Panc1 (cell line): Measurements from ENCODE around the gene TTC28. TPM values are rescaled to one million over a fixed set of nuclear protein-coding genes. Genes with fewer than 3 reads are reported as not detected.

Source experiments
- ATAC-seq: fragments of 200-7000 bp; cut with Tn5 transposase; 2 replicates; pipeline ENCODE4 v1.9.1; 2020; ENCODE audit warnings: mild to moderate bottlenecking, moderate library complexity
- BruUV-seq: library from RNA; stranded (reverse); fragments of 400-500 nt; replicated peaks from 2 replicates; lab custom pipeline; 2021; lab: Mats Ljungman, UMichigan
- CTCF ChIA-PET: fragments of 300-600 bp; sonication (Branson Sonifier 250); formaldehyde crosslinking; loops from one replicate; lab custom pipeline; 2022; ENCODE audit warnings: antibody characterized with exemption; lab: Charles Lee
- POLR2A ChIA-PET: fragments of 300-600 bp; sonication (Branson Sonifier 250); formaldehyde crosslinking; loops from one replicate; lab custom pipeline; 2022; ENCODE audit warnings: antibody characterized with exemption; lab: Charles Lee
- DNase-seq: peaks from one replicate; pipeline ENCODE4 v3.0.0-alpha.2; 2010; ENCODE audit warnings: low read depth, low spot score
- H3K27ac ChIP-seq: 2 replicates; pipeline ENCODE4 v1.5.1; 2011; ENCODE audit warnings: mild to moderate bottlenecking, low read length, inconsistent platforms
- H3K27me3 ChIP-seq: fragments of 200-500 bp; sonication (Bioruptor generic); 2 replicates; pipeline ENCODE4 v1.6.0; 2014; ENCODE audit warnings: low read length, inconsistent platforms; ENCODE audit not compliant: control insufficient read depth, insufficient read depth
- H3K36me3 ChIP-seq: fragments of 200-500 bp; sonication (Bioruptor generic); 2 replicates; pipeline ENCODE4 v1.5.1; 2014; ENCODE audit warnings: inconsistent platforms, mild to moderate bottlenecking, low read length, moderate library complexity; ENCODE audit not compliant: control insufficient read depth, insufficient read depth
- H3K4me1 ChIP-seq: 2 replicates; pipeline ENCODE4 v1.5.1; 2011; ENCODE audit warnings: inconsistent platforms, mild to moderate bottlenecking, low read length, moderate library complexity; ENCODE audit not compliant: control insufficient read depth, insufficient read depth
- H3K4me3 ChIP-seq, 2 experiments: 2 replicates each; pipeline ENCODE4 v1.5.1; 2011 to 2012; ENCODE audit warnings: low read depth in 2 of 2, low read length in 2 of 2, mild to moderate bottlenecking in 2 of 2, inconsistent platforms in 1 of 2, moderate library complexity in 1 of 2
- H3K9me3 ChIP-seq: fragments of 200-500 bp; sonication (Bioruptor generic); 2 replicates; pipeline ENCODE4 v1.5.1; 2014; ENCODE audit warnings: low read depth, mild to moderate bottlenecking, inconsistent platforms, low read length, moderate library complexity; ENCODE audit not compliant: control insufficient read depth, insufficient read depth
- CTCF ChIP-seq: fragments of 450-650 bp; IDR thresholded peaks from 2 replicates; pipeline ENCODE4 v1.5.1; 2017; ENCODE audit warnings: mild to moderate bottlenecking
- POLR2AphosphoS5 ChIP-seq: IDR thresholded peaks from 2 replicates; pipeline ENCODE4 v1.6.1; 2012; ENCODE audit warnings: mild to moderate bottlenecking, low read depth, low read length, moderate library complexity
- REST ChIP-seq, 2 experiments: IDR thresholded peaks; 2 replicates each; pipeline ENCODE4 v1.6.1; 2011 to 2012; ENCODE audit warnings: low read depth in 2 of 2, control low read depth in 1 of 2, low read length in 1 of 2, mild to moderate bottlenecking in 1 of 2, moderate library complexity in 1 of 2; ENCODE audit not compliant: insufficient read depth in 1 of 2
- SIN3A ChIP-seq: IDR thresholded peaks from 2 replicates; pipeline ENCODE4 v1.6.1; 2012; ENCODE audit warnings: low read depth, mild to moderate bottlenecking, low read length, moderate library complexity, borderline replicate concordance; ENCODE audit not compliant: insufficient read depth
- TCF7L2 ChIP-seq: IDR thresholded peaks from 2 replicates; pipeline ENCODE4 v1.6.1; 2011; ENCODE audit warnings: mild to moderate bottlenecking, low read depth, low read length, inconsistent platforms
- in situ Hi-C: cut with HindIII; loops from 2 replicates; pipeline ENCODE4 v1.10.0; 2016; ENCODE audit warnings: low sequenced_read_pairs, low pct_unique_long_range_greater_than_20kb
- intact Hi-C: fragments of 100-400 bp; cut with micrococcal nuclease; formaldehyde crosslinking; loops from one replicate; pipeline ENCODE4 v1.10.0; 2022; ENCODE audit not compliant: unreplicated experiment
- total RNA-seq: library from RNA; stranded (reverse); gene quantifications from one replicate; pipeline ENCODE4 v1.2.1, GENCODE V29; 2021; ENCODE audit not compliant: unreplicated experiment

TTC28 gene
- total RNA-seq, 1 experiment from 2014 or later, result 24.8 TPM

- CTCF ChIA-PET, result no interaction called here
- no TSS peak for BruUV-seq
These were observed 731.1 kb downstream of the TTC28 start for GRCh38 chr22:27948569-27948968.

GRCh38 chr22:27947448-27947847, 732.2 kb downstream of the TTC28 start:
- ATAC-seq, result no peak
- POLR2A ChIA-PET, result no interaction called here

More at GRCh38 chr22:27948569-27948968, 731.1 kb downstream of the TTC28 start:
- Histone ChIP-seq H3K27ac (no peak overlapping the region), H3K36me3 (no peaks in the 10 kb centered on the region), H3K4me1 (no peaks in the 10 kb centered on the region), H3K4me3 (no peak overlapping the region), H3K27me3 (no peaks in the 10 kb centered on the region), H3K9me3 (no peaks in the 10 kb centered on the region)
- DNase-seq (no peak), ATAC-seq (no peak)
- TF ChIP-seq CTCF (no peak), POLR2AphosphoS5 (no peak), TCF7L2 (no peak), SIN3A (no peak), REST (IDR thresholded peaks at IDR 0.05; ENCODE audit: insufficient read depth in 1 of 2, low read depth in 2 of 2, low read length in 1 of 2) (no peak)
- intact Hi-C loops (no loop called here), in situ Hi-C loops (no loop called here)
- POLR2A ChIA-PET, result no interaction called here

More at GRCh38 chr22:27947448-27947847, 732.2 kb downstream of the TTC28 start:
- Histone ChIP-seq H3K9me3 (no peaks in the 10 kb centered on the region), H3K27ac (no peak overlapping the region), H3K27me3 (no peaks in the 10 kb centered on the region), H3K4me1 (no peaks in the 10 kb centered on the region), H3K36me3 (no peaks in the 10 kb centered on the region), H3K4me3 (no peak overlapping the region)
- in situ Hi-C loops (no loop called here), intact Hi-C loops (no loop called here)
- no TSS peak for BruUV-seq
- TF ChIP-seq TCF7L2, result no peak
- no peak for TF ChIP-seq CTCF
- no peak for TF ChIP-seq REST (IDR thresholded peaks at IDR 0.05; ENCODE audit: insufficient read depth in 1 of 2, low read depth in 2 of 2, low read length in 1 of 2)
- no peak for TF ChIP-seq POLR2AphosphoS5
- TF ChIP-seq SIN3A, result no peak
- DNase-seq, result no peak
- CTCF ChIA-PET, result no interaction called here
